Measurements from ENCODE around the gene TLR1.

GRCh38 chr4:38794051-38794450, 10.5 kb downstream of the TLR1 start:
- TF ChIP-seq CTCF (IDR thresholded peaks at IDR 0.05) (no peak), EP300 (IDR thresholded peaks at IDR 0.05; ENCODE audit: low read depth) (no peak), POLR2AphosphoS5 (IDR thresholded peaks at IDR 0.05) (no peak), POLR2A (IDR thresholded peaks at IDR 0.05) (no peak)

Data from transverse colon (tissue), 4 donors.